Ishikawa (cell line): ENCODE measurements around the gene CIAPIN1.

ENCODE experiments used
- TAF1 ChIP-seq: IDR thresholded peaks from 2 replicates; pipeline ENCODE4 v1.6.1; 2012; ENCODE audit warnings: low read depth, mild to moderate bottlenecking
- YY1 ChIP-seq: IDR thresholded peaks from 2 replicates; pipeline ENCODE4 v1.6.1; 2012; ENCODE audit warnings: low read depth

DNA sequence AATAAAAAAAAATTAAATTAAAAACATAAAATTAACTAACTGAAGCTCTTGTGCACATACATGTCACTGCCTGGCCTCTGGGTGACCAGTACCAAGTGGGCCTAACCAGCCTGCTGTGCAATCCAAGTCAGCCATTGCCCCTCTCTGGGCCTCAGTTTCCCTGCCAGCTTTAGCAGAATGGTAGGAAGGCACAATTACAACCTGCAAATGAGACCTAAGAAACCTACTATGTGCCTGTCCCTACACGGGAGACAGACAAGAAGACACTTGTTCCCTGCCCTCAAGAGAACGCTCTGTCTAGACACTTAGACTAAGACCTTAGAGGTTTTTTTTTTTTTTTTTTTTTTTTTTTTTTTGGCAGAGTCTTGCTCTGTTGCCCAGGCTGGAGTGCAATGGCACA, 1.7 kb downstream of the CIAPIN1 start:
- TF ChIP-seq YY1: no peak
- no peak for TF ChIP-seq TAF1
